ENCODE results near the gene PGM2L1.
"Not testable (repeated sequence)": the region's sequence is repeated elsewhere in the genome, so short reads cannot be mapped to it uniquely, and the experiment has no call there.

PGM2L1 gene

DNA sequence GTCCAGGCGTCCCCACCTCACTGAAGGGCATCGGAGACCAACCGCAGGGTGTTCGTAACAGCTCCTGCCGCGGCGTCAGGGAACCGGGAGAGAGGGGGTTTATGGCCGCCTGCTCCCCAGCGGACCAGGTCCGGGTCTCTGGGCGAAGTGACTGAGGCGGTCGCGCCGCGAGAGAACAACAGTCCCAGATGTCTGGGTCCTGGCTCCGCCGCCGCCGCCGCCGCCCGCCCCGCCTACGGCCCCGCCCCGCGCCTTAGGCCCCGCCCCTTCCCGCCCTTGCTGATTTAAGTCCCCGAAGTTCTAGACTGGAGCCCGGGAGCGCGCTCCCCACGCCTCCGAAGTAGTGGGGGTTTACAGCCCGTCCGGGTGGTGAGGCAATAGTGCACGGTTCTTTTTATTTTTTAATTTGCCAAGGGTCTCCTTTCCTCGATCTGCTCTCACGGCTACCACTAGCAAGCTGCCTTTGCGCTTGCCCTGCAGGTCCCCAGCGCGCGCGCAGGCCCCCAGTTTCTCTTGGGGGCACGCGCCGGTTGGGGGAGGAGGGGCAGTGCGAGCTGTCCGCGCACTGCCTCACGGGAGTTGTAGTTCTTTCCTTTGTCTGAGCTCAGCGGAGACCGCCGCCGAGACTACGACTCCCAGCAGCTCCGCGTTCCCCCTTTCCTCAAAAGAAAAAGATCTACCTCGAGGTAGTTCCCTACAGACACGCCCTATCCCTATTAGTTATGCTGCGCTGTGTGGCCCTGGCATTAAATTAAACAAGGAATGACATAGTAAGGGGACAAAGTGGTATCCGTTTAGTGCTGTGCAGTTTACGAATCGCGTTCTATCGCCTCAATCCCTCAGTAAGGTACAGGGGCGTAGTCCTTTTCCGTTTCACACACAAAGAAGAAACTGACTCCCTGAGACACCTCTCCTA lies at the start of gene PGM2L1:
Gene PGM2L1 (minus strand): TSS at position 190 of the 916 bp plus-strand sequence. CDS start 272 bp downstream, outside the sequence.
- DNase-seq, result peak; percentile 75

DNA sequence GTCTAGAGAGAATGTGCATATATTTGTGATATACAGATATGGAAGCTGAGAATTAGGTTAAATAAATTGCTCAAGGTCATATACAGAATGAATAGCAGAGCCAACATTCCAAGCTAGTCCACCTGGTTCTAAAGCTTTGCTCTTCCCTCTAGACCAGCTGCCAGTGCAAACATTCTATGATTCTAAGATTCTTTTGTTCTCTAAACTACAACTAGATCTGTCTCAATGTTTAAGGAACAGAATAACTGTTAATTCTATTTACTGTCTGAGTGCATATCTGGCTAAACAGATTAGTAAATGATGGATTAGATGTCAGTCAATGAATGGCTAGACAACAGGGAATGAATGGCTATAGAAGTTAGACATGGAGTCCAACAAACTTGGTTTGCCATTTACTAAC lies 49.5 kb upstream of the PGM2L1 start:
- DNase-seq, result no peak

DNA sequence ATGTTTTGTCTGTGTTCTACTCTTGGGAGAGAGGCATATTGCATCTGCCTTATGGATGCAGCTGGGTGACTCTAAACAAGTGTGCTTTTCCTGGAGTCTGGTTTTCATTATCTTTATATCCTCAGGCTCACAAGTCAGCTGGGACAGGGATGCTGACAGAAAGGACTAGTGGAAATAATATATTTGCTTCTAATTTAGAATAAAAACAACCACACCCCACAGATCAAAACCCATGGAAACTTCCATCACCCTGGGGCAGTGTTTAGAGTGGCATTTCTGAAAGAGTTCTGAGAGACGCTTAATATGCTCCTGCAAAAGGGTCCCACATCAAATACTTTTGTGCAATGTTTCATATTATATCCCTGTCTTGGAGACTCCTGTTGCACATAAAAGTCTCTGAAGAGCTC lies 48.3 kb upstream of the PGM2L1 start:
- DNase-seq, result no peak

DNA sequence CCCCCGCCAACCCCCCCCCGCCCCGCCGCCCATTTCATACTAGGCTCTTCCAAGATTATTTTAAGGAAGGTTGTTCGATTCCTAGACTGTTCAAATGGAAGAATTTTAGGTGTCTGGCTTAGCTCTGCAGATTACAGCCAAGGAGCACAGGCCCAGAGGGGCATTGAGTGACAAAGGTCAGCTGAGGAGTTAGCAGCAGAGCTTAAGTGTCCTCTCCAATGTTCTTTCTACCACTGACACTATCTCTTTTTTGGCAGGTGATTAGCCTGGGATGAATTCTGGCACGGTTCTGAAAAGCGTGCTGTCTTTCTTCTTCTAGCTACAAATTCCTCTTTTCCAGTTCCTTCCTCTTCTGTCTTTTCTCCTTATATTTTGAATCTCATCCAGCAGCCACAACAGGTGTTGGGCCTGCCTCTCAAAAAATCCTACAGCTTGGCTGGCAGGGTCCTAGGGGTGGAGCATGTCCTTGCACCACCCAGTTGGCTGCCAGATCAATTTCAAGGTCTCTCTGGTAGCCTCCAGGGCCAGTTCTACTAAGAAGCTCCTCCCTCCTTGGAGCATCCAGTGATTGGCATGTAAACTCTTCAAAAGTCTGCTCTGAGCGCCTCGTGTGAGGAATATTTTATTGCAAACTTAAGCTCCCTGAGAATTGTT lies 46.1 kb upstream of the PGM2L1 start:
- DNase-seq, result no peak

DNA sequence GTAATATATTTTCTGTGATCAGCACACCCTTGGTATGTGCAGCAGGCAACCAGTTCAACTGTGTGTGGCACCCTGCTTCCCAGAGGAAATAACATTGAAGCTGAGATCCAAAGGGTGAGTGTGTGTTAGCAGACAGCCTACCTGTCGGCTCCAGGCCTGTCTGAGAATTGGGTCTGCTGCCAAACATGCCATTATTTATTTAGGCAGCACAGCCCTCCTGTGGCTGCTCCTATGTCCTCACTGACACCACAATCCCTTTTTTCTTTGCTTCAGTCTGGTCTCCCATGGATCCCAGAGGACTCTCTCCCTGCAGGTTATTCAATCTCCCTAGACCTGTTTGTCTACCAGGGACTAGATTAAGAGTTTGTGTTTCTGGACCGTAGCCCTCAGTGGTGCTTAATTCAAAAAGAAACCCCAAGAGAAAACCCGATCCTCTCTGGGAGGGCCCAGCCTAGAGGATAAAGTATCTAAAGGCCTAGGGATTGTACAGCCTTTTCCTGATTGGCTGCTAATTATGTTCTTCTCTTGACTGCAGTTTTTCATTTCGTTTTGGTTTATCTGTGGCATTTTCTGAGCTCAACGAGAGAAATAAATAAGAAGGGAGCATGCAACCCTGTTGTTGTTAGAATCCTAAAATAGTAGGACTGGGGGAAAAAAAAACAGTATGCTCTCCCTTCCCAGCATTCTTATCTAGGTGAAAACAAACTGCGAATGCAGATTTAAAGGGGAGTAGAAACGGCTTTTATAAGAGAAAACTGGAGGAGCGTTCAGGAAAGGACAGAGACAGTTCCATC lies 45.0 kb upstream of the PGM2L1 start:
- DNase-seq, result peak; percentile 23

DNA sequence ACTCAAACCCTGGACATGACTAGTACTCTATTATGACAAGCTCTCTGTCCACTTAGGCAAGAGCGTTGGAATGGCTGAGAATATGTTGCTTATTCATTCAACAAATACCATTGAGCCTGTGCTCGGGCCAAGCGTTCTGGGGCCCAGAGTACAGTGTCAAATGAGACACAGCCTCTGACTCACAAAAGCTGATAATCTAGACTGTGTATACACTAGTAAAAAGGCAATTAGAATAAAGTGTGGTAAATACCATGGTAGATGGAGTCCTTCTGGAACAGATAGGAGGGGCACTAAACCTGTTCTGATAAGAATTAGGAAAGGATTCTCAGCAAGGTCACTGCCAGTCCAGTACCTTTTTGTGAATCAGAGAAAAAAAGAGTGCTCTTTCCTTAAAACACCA lies 44.4 kb upstream of the PGM2L1 start:
- DNase-seq, result no peak

DNA sequence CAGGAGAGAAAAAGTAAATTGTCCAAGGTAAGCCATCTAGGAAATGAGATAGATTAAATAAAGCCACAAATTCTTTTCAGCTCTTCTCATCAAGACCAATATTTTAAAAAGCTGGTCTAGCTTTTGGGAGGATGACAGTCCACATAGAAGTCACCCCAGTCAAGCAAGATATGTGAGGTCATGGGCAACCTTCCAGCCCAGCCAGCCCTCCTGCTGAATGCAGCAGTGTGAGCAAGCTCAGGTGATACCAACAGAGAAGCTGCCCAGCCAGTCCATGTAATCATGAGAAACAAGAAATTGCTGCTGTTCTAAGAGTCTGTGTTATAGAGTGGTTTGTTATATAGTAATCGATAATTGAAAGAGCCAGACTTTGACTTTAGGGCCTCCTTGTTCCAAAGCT lies 40.4 kb upstream of the PGM2L1 start:
- no peak for DNase-seq

DNA sequence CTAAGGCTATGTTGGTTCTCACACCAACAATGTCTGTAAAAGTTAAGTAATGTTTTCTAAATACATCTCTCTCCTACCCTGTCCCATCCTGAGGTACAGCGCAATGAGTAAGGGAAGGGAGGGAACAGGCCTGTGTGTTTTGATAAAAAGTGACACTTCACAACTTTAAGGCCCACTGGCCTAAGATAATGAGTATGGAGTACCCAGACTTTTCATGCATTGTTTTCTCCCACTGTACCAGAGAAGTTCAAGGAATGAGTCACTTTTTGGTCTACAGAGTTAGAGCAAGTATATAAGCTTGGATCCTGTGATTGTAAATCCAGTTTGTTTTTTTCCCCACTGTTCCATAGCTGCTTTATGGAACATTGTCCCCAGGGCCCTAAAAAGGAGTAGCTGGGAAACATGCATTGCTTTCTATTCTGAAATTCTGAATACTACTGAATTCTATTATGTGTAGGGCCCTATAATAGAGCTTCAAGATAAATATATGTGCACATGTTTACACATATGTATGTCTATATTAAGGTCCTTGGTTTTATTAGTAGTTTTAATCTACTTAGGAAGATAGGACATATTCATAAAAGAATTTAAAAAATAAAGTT lies 39.3 kb upstream of the PGM2L1 start:
- no peak for DNase-seq

DNA sequence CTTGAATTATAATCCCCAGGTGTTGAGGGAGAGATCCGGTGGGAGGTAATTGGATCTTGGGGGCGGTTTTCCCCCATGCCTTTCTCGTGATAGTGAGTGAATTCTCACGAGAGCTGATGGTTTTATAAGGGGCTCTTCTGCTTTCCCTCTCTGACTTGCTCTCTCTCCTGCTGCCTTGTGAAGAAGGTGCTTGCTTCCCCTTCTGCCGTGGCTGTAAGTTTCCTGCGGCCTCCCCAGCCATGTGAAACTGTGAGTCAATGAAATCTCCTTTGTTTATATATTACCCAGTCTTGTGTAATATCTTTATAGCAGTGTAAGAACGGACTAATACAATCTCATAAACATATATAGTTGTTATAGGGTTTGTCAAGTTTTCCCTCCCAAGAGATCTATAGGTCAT lies 36.3 kb upstream of the PGM2L1 start:
- no peak for DNase-seq

DNA sequence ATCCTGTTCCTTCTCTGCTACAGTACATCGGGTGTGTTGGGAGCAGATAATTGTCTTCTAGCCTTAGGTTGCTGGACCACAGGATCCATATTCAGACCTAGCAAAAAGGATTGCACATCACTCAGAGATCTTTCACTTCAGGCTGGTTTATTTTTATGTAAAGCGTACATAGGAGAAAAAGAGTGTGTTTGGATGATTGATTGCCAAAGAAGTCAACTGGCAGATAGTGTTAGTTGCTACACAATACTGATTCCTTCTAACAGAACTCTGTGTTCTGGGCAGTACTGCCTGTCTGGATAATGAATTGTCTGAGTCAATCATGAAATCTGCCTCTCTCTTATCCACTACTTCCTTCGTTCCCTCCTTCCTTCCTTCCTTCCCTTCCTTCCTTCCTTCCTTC lies 31.0 kb upstream of the PGM2L1 start:
- no peak for DNase-seq

DNA sequence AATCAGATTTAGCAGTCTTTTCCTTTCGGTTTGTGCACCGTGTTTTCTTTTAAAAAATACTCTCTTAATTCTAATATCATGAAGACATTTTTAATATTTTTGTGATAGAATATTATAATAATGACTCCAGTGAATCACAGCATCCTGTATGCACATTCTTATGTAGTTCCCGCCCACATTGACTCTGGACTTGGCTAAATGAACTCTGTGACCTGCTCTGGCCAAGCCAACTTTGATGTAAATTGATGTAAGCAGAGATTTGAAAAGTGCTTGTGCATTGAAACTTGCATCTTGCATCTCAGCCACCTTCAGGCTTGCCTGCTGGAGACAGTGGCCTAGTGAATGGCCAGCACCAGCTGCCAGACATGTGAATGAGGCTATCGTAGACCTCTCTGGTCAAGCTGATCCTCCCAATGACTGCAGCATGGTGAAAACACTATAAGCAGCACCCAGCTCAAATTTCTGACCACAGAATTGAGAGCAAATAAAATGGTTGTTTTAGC lies 29.2 kb upstream of the PGM2L1 start:
- no peak for DNase-seq

DNA sequence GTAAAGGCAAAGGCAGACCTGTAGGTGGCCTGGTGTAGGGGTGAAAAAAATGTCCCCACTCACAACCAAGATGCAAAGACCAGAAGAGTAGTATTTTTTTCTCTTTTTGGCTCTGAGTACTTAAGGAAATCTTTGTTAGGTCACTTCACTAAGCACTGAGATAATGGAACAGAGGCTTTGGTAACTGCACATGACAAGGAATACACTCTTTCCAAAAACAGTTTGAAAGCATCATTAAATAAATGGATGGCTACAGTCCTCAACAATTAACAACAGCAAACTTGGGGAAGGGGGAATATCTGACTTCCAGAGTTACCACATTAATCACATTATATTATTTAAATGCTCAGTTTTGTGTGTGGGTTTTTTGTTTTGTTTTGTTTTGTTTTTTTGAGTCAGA lies 26.9 kb upstream of the PGM2L1 start:
- DNase-seq, result no peak

DNA sequence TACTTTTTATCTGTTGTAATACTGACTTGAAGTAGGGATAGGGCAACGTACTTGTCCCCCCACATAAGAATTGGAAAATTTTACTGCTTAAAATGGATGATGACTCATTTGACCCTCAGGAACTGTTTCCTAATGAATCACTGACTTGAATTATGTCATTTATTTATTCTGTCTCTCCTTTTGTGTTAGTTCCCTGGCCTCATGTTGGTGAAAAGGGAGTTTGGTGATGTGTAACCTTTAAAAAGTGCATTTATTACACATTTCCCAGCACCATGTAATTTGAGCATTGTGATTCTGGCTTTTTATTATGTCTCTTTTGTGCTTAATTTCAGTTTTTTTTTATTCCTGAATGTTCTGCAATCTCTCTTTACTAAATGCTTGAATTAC lies 20.3 kb upstream of the PGM2L1 start:
- DNase-seq, result no peak

DNA sequence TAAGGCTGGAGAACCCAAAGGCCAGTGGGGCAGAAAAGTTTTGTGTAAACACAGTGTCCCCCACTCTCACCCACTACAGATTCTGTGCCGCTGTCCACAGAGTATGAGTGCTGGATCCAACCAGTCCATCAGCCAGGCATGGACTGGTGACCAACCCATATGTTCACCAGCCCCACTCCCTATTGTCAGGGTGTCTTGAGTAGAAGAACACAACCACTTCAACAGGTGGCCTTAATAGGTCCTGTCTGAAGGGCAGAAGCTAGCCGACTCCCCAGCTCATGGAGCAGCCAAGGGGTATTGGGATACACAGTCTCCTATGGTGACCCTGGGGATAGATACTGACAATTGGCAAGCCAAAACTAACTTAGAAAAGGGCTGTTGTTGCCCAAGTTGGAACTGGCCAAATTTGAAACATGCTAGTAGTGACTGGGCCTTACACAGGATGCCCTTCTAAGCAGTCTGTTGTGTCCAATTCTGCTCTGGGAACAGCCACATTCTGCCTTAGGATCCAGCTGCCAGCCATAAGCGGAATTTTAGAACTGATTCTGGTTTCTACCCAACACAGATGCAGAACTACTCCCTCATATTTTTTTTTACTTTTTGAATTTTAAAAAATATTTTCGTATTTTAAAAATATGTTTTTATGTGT lies 19.8 kb upstream of the PGM2L1 start:
- no peak for DNase-seq

DNA sequence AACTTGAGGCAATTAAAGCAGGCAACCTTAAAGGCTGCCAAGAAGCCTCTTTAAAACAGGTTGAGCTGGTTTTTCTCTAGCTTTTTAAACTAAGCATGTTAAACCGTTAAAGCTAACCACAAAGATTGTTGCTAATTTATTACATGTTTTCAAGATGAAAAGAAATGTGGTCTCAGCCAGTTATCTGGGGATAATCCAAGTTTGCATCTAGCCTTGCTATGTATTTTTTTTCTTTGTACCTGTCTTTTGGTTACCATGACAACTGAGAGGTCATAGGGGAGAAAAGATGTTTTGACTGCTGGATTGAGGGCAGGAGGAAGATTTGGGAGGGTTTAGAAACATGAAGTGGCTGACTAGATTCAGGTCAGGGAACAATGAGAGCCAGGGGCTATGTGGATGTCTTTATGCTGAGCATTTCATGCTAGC lies 19.2 kb upstream of the PGM2L1 start:
- no peak for DNase-seq

DNA sequence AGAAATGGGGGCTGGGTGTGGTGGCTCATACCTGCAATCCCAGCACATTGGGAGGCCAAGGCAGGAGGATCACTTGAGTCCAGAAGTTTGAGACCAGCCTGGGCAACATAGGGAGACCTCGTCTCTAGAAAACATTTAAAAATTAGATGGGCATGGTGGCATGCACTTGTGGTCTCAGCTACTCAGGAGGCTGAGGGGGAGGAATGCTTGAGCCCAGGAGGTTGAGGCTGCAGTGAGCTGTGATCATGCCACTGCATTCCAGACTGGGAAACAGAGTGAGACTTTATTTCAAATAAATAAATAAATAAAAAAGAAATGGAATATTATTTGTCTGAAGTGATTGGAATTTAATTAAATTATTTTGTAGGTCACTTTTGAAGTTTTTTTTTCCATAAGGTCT lies 18.7 kb upstream of the PGM2L1 start:
- DNase-seq, result not testable (repeated sequence)

DNA sequence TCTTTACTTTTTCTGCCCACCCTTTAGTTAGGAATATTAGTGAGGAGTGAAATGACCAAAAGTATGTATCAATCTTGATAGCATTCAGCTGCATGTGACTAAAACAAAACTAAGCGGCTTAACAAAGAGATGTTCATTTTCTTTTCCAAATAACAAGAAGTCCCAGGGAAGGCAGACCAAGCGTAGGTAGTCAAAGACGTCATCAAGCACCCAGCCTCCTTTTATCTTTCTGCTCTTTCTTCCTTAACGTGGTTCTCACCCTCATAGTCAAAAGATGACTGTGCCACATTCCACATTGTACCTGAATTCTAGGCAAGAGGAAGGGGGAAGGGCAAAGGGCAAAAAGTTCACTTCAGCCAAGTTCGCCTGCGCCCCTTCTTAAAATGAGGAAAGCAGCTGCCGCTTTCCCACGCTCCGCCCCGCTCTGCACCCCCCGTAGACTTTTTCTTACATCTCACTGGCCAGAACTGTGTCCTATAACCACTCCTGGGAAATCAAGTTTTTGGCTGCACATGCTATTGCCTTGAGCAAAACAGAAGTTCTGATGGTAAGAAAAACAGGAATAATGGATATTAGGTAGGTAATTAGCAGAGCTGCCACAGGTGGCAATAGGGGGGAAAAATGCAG lies 14.6 kb upstream of the PGM2L1 start:
- DNase-seq, result no peak

DNA sequence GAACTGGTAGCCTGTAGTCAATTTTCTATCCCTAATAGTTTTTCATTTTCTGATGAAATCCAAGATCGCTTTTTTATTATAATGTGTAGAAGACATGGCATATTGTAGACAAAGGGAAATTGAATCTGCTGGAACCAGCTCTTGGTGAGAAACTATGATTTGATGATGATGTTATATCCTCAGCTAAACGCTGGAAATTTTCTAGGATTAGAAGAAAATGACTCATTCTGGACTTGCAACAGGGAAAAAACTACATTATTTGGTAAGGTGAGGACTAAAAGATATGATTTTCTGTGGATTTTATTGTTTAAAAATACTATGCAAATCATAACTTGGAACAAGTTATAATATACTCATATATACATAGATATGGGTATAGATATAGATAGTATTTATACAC lies 14.1 kb upstream of the PGM2L1 start:
- no peak for DNase-seq

DNA sequence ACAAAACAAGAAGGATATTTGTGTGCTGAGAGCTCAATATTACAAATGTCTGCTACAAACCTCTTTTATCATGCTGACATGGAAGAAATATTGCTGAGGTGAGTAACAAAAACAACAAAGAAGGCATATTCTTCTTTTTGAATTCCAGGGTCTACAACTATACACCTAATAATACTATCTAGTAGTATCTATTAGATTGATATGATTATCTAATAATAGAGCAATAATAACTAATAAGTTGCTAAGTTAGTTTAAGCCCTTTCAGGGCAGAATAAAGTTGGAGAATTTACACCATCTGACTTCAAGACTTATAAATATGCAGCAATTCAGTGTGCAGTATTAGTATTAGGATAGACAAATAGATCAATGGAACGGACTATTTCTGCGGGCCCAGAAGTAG lies 11.4 kb upstream of the PGM2L1 start:
- DNase-seq, result no peak

DNA sequence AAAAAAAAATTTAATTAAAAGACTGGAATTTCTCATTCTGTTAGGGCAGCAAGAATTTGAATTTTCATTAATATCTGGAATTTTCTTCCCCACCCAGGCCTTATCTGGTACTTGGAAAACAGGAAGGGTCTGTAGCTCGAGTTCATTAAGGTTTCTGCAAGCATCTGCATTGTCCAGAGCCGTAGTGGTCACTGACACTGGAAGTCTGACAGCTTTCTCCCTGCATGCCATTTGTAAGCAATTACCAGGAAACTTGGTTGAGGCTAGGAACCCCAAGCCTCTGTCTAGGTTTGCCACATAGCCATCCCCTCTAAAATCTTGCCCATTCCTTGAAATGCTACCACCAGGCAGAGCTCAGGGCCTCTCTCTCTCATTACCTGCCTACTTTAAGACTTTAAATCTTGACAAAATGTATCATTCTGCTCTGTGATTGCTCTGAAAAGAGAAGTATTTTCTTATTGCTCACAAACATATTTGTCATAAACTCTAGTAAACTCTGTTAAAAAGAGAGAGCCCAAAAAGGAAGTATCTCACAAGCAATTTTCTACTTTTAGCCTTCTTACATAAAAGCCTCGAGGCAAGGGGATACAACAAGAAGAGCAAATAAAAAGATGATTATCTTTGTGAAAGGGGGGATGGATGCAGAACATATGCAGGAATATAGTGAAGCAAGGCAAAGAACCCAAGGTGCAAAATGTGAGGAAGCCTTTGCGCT lies 5.5 kb upstream of the PGM2L1 start:
- DNase-seq, result no peak

DNA sequence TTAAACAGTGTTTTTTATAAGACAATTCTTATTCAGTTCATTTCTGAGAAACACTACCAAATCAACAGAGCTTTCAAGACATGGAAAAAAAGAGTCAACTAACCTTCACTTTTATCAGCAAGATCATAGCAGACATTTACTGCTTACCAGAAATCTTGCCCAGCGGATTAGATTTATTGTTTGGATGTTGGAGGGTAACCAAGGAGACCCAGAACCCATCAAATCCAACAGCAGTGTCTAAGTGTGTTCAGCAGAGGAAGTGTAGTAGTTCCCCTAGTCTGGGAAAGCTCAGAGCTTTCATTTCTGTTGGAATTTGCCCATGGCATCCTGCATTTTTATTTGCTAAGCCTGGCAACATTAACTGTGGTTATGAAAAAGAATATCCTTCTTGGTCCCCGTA lies 2.4 kb upstream of the PGM2L1 start:
- DNase-seq, result no peak
